Femur (tissue), 1 donor: ENCODE results near the gene NCF4.

ENCODE experiments used
- DNase-seq: peaks from one replicate; pipeline ENCODE4 v3.0.0-alpha.2; 2017

The NCF4 gene

DNA sequence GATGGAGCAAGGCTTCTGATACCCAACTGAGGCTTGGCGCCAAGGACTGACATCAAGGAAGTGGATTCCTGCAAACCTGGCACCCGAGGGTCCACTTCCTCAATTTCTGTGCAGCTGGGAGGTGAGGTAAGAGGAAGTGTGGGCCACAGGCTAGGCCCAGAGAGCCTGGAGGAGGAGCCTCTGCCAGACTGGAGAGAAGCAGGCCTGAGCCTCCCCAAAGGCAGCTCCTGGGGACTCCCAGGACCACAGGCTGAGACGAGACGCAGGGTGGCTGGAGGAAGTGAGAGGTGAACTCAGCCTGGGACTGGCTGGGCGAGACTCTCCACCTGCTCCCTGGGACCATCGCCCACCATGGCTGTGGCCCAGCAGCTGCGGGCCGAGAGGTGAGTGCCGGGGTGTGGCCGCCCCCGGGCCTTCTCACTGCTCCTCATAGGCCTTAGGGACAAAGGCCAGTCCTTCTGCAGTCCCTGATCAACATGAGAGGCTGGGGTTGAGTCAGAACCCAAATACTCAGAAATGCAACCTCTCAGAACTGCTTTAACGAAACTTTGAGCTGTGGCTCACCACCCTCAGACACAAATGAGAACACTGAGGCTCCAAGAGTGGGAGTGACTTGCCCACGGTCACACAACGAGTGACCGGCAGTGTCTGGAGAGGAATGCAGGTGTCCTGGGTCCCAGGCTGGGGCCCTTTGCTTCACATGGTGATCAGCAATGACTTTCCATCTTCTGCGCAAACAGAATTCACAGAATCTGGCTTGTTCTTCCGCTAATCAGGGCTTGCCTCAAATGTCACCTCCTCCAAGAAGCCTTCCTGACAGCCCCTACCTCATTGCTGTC, at the start of gene NCF4:
TSS of gene NCF4 (plus strand) at position 186 of the 839 bp plus-strand sequence. CDS start at position 352, 166 bp downstream.
- peak; percentile 78 for DNase-seq

GRCh38 chr22:36811094-36811800, 49.6 kb upstream of the NCF4 start:
- no peak for DNase-seq

DNA sequence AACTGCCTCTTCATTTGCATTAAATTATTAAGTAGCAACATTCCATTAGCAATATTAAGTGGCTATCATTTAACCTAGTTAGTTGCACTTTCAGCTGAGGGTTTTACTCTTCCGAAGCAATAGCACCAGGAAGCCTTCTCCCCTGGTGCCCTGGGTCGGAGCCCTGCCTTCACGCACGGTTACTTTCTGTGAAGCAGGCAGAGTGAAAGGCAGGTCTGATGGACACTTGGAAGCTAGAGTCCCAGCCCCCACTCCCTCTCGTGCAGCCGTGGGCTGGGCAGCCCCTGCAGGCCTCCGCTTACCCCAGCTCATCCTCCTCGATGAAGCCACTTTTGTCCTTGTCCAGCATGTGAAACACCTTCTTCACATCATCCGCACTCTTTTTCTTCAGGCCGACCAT, 46.0 kb upstream of the NCF4 start:
- no peak for DNase-seq

- no peak for DNase-seq
These were observed 45.1 kb upstream of the NCF4 start for GRCh38 chr22:36815558-36816338.

DNA sequence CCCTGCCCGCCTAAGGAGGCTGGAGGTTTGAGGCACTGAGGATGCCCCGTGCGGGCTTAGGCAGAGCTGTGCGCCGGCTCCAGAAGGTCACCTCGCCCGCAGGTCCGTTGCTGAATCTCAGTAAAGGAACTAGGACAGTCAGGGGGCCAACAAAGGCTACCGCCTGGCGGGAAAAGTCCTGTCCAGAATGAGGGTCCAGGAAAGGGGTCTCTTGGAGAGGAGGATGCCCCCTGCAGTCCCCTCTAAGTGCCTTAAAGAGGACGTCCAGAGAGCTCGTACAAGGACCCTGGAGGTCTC, 44.5 kb upstream of the NCF4 start:
- no peak for DNase-seq

DNA sequence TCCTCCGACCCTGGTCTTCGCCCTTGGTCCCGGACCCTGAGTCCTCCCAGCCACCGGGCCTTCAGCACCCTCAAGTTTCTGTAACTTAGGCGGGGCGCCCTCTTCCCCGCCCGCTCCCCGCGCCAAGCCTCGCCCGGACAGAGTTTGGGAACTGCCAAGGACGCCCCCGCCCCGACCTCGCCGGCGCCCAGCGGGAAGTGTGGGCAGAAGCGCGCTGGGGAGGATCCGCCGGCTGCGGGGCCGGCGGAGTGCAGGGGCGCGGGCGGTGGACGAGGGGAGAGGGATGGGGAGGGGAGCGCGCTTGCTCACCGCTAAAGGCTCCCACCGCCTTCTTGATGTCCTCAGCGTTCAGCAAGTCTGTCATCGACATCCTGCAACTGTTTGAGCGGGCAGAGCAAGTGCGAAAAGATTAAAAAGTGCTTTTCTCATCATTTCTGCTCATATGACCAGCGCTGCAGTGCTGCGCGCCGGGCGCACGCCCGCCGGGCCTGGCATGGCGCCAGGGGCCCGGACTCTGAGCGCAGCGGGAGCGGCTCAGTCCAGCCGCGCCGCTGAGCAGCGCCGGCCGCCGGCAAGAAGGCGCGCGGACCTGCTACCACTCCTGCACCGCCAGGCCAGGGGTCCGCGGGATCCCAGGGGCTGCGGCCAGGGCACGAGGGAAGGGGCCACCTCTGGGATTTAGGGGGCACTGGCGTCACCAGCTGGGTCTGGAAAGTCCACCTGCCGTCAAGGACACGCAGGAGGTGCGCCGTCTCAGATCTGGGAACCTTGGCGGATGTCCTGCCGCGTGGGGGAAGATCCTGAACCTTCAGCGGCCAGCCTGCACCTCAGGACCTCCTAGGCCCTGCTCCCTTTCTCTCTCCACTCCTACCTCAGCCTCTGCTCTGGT, 43.9 kb upstream of the NCF4 start, which contains the start of gene PVALB:
TSS of gene PVALB (minus strand) at position 400 of the 889 bp plus-strand sequence. CDS start at position 370, 30 bp downstream.
- peak; percentile 50 for DNase-seq

- no peak for DNase-seq
These were observed 43.3 kb upstream of the NCF4 start for GRCh38 chr22:36817525-36817848.

DNA sequence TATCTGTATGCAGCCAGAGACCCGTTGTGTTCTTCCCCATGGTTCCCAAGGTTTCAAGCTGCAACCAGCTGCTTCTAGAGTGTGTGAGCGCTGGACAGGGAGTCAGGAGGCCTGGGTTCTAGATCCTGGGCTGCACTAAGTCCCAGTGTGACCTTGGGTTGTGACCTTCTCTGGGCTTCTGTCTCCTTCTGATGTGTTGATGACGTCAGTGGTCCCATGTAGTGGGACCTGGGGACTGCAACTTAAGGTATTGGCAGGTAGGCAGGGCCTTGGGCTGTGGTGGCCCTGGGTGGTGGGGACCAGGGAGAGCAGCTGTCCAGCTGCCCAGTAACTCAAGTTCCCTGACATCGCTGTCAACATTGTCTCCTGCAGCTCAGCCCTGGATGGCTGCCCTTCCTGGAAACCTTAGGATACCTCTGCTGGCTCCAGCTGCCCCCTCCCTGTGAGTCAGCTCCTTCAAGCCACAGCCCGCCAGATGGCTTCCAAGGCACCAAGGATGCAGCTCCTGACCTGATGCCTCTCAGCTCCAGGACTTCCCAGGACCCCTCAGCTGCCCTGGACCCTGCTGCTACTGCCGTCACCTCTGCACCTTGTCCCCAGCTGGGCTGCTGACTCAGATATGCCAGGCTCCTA, 42.7 kb upstream of the NCF4 start:
- DNase-seq, result no peak

DNA sequence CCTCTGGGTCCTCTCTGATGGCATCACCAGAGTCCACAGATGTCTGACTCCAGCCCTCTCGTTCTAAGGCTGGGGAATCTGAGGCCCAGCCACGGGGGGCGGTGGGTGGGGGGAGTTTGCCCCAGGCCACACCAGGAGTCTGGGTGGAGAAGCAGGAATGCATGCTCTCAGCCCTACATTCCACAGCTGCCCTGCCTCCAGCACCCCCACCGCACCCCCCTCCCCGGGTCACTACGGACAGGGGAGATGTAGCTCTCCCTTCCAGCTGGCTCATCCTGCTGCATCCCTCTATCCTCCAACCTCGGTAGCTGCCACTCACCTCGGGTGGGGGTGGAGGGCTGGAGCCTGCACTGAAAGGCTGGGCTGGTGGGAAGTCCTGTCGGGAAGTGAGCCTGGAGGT, 41.7 kb upstream of the NCF4 start:
- DNase-seq, result no peak

DNA sequence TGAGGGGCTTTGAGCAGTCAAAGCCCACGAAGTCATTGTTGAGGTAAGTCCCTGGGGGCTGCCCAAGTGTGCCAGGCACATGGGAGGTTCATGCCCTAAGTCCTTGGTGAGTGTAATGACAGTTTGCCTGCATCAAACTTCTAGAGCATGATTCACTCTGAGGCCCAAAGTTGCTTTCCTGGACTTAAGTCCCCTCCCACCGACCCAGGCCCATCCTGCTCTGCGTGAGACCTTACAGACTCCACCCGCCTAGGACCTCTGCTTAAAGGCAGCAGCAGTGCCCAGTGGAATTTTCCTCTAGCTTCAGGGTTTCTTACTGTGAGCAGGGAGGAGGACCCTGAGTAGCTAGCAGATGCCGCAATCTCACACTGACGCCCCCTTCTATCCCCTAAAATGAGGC, 38.2 kb upstream of the NCF4 start:
- DNase-seq, result no peak

DNA sequence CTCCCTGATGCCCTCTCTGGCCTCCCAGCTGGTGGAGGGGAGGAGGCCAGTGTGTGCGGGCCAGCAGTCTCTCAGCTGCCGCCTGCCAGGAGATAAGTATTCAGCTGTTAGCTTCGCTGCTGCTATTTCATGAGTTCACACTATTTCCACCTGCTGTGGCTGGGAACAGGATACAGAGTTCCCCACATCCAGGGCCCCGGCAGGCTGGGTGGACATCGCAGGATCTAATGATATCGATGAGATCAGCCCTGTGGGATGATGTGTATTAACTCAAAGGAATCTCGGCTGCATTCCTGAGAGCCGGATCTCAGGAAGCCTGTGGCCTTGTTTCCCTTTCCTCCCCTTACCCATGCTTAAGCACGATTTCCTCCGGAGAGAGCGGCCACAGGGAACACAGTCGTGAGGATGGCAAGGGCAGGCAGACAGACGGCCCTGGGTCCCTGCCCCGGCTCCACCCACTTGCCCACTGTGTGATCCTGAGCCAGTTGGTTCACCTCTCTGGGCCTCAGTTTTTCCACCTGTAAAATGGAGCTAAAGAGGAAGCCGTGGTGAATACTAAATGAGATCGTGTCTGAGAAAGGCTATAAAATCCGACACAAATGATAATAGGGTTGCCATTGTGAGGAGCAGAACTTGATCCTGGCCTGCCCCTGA, 37.5 kb upstream of the NCF4 start:
- DNase-seq, result peak; percentile 69

- DNase-seq, result no peak
These were observed 36.2 kb upstream of the NCF4 start for GRCh38 chr22:36824655-36825054.

- DNase-seq, result no peak
These were observed 34.5 kb upstream of the NCF4 start for GRCh38 chr22:36826262-36826661.

DNA sequence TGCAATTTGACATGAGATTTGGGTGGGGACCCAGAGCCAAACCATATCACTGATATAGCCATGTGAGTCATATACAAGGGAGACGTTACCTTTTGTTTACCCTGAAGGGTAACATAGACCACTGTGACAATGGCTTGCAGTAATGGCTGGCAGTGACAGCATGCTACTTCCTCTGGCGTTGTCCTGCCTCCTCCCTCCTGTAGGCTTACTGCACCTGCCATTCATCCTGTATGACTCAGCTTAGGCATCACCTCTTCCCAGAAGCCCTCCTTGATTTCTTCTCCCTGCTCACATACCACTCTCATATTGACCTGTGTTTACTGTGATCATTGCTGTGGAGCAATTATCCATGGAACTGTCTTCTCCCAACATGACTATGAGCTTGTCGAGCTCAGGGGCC, 32.0 kb upstream of the NCF4 start:
- no peak for DNase-seq

GRCh38 chr22:36829370-36830002, 31.3 kb upstream of the NCF4 start:
- no peak for DNase-seq

DNA sequence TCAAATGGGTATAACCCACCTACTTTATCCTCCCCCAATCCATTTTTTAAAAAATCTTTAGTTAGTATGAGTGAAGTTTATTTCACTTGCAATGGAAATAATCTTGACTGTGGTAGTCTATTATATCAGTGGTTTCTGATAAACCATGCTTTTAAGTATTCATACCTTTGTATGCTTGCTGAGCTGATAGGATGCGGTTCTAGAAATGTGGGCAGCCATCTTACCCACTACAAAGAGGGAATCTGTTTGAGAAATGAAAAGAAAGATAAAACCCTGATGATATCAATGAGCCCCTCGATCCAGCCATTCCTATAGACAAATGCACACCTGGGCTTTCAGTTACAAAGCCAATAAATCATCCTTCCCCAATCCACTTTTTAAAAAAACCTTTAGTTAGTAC, 30.2 kb upstream of the NCF4 start:
- no peak for DNase-seq

DNA sequence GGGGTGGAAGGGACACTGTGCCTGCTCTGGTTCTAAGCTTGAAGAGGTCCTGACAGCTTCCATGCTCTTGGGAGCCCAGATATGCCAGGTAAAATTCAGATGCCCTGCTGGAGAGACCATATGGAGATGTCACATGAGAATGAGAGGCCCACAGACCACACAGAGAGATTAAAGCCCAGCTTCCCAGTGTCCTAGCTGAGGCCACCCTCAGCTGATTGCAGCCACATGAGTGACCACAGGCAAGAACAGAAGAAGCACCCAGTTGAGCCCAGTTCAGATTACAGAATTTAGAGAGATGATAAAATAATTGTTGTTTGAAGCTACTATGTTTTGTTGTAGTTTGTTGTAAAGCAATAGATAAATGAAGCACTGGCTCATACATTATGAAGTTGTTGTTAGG, 29.6 kb upstream of the NCF4 start:
- DNase-seq, result no peak

GRCh38 chr22:36831717-36832116, 29.1 kb upstream of the NCF4 start:
- DNase-seq, result no peak

DNA sequence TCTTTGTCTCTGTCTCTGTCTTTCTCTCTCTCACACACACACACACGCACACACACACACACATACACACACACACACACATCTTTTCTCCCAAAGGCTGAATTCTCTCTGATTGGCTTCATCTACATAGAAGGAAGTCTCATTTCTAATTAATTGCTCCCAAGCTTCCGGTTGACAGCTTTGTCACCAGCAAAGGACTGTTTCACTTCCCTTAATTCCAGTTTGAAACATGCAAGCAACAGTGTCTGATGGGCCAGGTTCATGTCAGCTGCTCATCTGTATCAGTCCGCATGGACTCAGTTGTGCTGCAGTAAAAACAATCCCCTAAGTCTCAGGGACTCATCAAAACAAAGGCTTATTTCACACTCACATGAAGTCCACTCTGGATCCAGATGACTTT, 27.7 kb upstream of the NCF4 start:
- no peak for DNase-seq

DNA sequence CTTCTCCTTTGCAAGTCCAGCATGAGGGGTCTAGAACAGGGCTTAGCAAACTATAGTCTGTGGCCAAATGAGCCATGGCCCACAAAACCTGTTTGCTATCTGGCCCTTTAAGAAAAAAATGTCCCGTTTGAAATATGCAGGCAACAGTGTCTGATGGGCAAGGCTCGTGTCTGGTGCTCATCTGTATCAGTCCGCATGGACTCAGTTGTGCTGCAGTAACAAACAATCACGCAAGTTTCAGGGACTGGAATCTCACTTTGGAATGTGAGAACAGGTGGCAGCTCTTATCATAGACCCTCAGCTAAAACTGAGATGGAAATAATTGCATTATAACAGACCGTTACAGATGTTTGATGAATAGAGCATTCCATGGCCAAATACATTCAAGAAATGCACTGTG, 24.9 kb upstream of the NCF4 start:
- no peak for DNase-seq
